ENCODE data around the gene PHF21B.
A peak's percentile ranks its signal among the peaks of the same experiment; 100 is the strongest.

The PHF21B gene

GRCh38 chr22:45013138-45013537, 3.3 kb upstream of the PHF21B start:
- Histone ChIP-seq H3K4me3 (ENCODE audit: low read depth in 1 of 2, low read length in 2 of 2) (no peak overlapping the region), H3K4me1 (ENCODE audit: control insufficient read depth in 1 of 2, insufficient read depth in 2 of 2, low read length in 2 of 2) (peaks cover 6 to 23% of the 10 kb centered on the region in 2 donors), H3K9me3 (ENCODE audit: control insufficient read depth in 1 of 2, low read length in 2 of 2) (no peaks in the 10 kb centered on the region), H3K36me3 (ENCODE audit: control insufficient read depth in 1 of 2, insufficient read depth in 2 of 2, low read length in 2 of 2) (no peaks in the 10 kb centered on the region), H3K27me3 (ENCODE audit: low read depth, low read length) (peaks cover 11% of the 10 kb centered on the region), H3K27ac (ENCODE audit: low read length) (no peak overlapping the region)

- peaks cover 6 to 42% of the 10 kb centered on the region in 2 donors for H3K4me1 ChIP-seq (ENCODE audit: control insufficient read depth in 1 of 2, insufficient read depth in 2 of 2, low read length in 2 of 2)
- peaks cover 11% of the 10 kb centered on the region for H3K27me3 ChIP-seq (ENCODE audit: low read depth, low read length)
- no peaks in the 10 kb centered on the region for H3K36me3 ChIP-seq (ENCODE audit: control insufficient read depth in 1 of 2, insufficient read depth in 2 of 2, low read length in 2 of 2)
- H3K27ac ChIP-seq (ENCODE audit: low read length), result no peak overlapping the region
- no peaks in the 10 kb centered on the region for H3K9me3 ChIP-seq (ENCODE audit: control insufficient read depth in 1 of 2, low read length in 2 of 2)
- peak overlapping the region; percentile 52 to 72 for H3K4me3 ChIP-seq (ENCODE audit: low read depth in 1 of 2, low read length in 2 of 2)
These were observed 711 bp upstream of the PHF21B start for GRCh38 chr22:45010532-45010900.

DNA sequence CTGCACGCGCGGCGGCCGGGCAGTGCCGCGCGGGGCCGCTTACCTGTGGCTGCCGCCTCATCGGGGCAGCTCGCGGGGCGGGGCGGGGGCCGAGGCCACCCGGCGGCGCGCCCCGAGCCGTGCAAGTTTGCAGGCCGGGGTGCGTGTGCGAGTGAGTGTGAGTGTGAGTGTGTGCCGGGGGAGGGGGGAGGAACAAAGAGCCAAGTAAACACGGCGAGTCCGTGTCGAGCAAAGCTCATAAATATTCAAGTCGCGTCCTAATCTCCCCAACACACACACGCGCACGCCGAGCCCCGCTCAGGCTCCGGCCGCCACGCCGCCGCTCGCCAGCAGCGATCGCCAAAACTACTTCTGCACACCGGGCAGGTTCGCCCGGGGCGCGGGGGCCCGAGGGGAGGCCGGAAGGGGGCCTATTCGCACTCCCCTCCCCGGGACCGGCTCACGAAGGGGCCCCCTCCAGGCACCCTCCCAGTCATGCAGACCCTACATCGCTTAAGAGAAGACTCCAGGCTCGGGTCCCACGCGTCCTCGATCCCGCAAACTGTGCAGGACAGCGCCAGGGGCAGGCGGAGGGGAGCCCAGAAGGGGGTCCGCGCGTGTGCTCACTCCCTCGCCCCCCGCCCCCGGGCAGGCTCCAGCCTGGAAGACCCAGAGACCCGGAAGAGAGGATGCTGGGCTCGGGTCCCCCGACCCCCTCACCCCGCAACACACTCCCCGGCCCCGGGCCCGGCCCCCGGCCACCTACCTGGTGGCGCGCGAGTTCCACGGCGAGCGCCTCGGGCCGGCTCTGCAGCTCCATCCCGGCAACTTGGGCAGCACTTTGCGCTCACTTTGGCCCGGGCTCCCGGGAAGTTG, 827 bp downstream of the PHF21B start:
- Histone ChIP-seq H3K4me1 (ENCODE audit: control insufficient read depth in 1 of 2, insufficient read depth in 2 of 2, low read length in 2 of 2) (peaks cover 6 to 43% of the 10 kb centered on the region in 2 donors), H3K36me3 (ENCODE audit: control insufficient read depth in 1 of 2, insufficient read depth in 2 of 2, low read length in 2 of 2) (no peaks in the 10 kb centered on the region), H3K27me3 (ENCODE audit: low read depth, low read length) (peaks cover 11% of the 10 kb centered on the region), H3K27ac (ENCODE audit: low read length) (no peak overlapping the region), H3K4me3 (ENCODE audit: low read depth in 1 of 2, low read length in 2 of 2) (peak overlapping the region in 1 of 2 donors; percentile 71), H3K9me3 (ENCODE audit: control insufficient read depth in 1 of 2, low read length in 2 of 2) (no peaks in the 10 kb centered on the region)

GRCh38 chr22:45008186-45008681, 1.6 kb downstream of the PHF21B start:
- no peaks in the 10 kb centered on the region for H3K9me3 ChIP-seq (ENCODE audit: control insufficient read depth in 1 of 2, low read length in 2 of 2)
- no peaks in the 10 kb centered on the region for H3K36me3 ChIP-seq (ENCODE audit: control insufficient read depth in 1 of 2, insufficient read depth in 2 of 2, low read length in 2 of 2)
- no peak overlapping the region for H3K27ac ChIP-seq (ENCODE audit: low read length)
- peaks cover 6 to 43% of the 10 kb centered on the region in 2 donors for H3K4me1 ChIP-seq (ENCODE audit: control insufficient read depth in 1 of 2, insufficient read depth in 2 of 2, low read length in 2 of 2)
- H3K27me3 ChIP-seq (ENCODE audit: low read depth, low read length), result peaks cover 11% of the 10 kb centered on the region
- peak overlapping the region; percentile 26 to 69 for H3K4me3 ChIP-seq (ENCODE audit: low read depth in 1 of 2, low read length in 2 of 2)

DNA sequence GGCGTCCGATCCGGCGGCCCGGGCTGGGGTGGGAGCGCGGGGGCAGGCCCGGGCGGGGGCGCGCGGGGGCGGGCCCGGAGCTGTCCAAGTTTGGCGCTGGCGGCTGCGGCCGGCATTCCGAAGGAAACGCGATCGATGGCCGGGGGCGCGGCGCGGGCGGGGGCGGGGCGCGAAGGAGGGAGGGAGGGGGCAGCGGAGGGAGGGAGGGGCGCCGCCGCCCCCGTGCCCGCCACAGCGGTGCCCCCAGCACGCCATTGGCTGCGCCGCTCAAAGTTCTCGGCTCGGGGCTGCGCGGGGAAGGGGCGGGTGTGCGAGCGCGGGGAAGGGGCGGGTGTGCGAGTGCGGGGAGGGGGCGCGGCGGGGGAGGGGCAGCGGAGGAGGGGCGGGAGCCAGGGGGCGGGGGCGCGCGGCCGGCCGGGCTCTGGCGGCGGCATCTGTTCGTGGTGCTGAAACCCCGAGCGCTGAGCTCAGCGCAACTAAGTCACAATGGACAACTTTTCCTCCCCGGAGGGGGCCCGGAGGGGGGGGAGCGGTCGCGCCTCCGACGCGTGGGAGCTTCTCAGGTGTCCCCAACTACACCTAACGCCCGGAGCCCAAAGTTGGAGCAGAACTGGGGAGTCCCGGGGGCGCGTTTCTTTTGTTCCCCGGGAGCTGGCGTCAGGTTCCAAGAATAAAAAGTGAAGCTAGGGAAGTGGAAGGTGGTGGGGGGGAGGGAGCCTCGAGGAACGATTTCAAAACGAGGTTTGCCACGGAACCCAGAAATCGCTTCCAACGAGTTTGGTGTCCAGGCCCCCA, 2.2 kb downstream of the PHF21B start:
- peak overlapping the region; percentile 26 to 69 for H3K4me3 ChIP-seq (ENCODE audit: low read depth in 1 of 2, low read length in 2 of 2)
- H3K27ac ChIP-seq (ENCODE audit: low read length), result no peak overlapping the region
- peaks cover 6 to 43% of the 10 kb centered on the region in 2 donors for H3K4me1 ChIP-seq (ENCODE audit: control insufficient read depth in 1 of 2, insufficient read depth in 2 of 2, low read length in 2 of 2)
- peaks cover 11% of the 10 kb centered on the region for H3K27me3 ChIP-seq (ENCODE audit: low read depth, low read length)
- no peaks in the 10 kb centered on the region for H3K9me3 ChIP-seq (ENCODE audit: control insufficient read depth in 1 of 2, low read length in 2 of 2)
- no peaks in the 10 kb centered on the region for H3K36me3 ChIP-seq (ENCODE audit: control insufficient read depth in 1 of 2, insufficient read depth in 2 of 2, low read length in 2 of 2)

- no peak overlapping the region for H3K27ac ChIP-seq (ENCODE audit: low read length)
- H3K27me3 ChIP-seq (ENCODE audit: low read depth, low read length), result peaks cover 8% of the 10 kb centered on the region
- peaks cover 6 to 43% of the 10 kb centered on the region in 2 donors for H3K4me1 ChIP-seq (ENCODE audit: control insufficient read depth in 1 of 2, insufficient read depth in 2 of 2, low read length in 2 of 2)
- no peaks in the 10 kb centered on the region for H3K36me3 ChIP-seq (ENCODE audit: control insufficient read depth in 1 of 2, insufficient read depth in 2 of 2, low read length in 2 of 2)
- H3K9me3 ChIP-seq (ENCODE audit: control insufficient read depth in 1 of 2, low read length in 2 of 2), result no peaks in the 10 kb centered on the region
- peak overlapping the region in 1 of 2 donors; percentile 64 for H3K4me3 ChIP-seq (ENCODE audit: low read depth in 1 of 2, low read length in 2 of 2)
These were observed 2.8 kb downstream of the PHF21B start for GRCh38 chr22:45006964-45007390.

GRCh38 chr22:45006111-45006963, 3.5 kb downstream of the PHF21B start:
- H3K27me3 ChIP-seq (ENCODE audit: low read depth, low read length), result peaks cover 6% of the 10 kb centered on the region
- H3K9me3 ChIP-seq (ENCODE audit: control insufficient read depth in 1 of 2, low read length in 2 of 2), result no peaks in the 10 kb centered on the region
- H3K36me3 ChIP-seq (ENCODE audit: control insufficient read depth in 1 of 2, insufficient read depth in 2 of 2, low read length in 2 of 2), result no peaks in the 10 kb centered on the region
- no peak overlapping the region for H3K27ac ChIP-seq (ENCODE audit: low read length)
- H3K4me3 ChIP-seq (ENCODE audit: low read depth in 1 of 2, low read length in 2 of 2), result peak overlapping the region; percentile 5 to 64
- peaks cover 6 to 43% of the 10 kb centered on the region in 2 donors for H3K4me1 ChIP-seq (ENCODE audit: control insufficient read depth in 1 of 2, insufficient read depth in 2 of 2, low read length in 2 of 2)

DNA sequence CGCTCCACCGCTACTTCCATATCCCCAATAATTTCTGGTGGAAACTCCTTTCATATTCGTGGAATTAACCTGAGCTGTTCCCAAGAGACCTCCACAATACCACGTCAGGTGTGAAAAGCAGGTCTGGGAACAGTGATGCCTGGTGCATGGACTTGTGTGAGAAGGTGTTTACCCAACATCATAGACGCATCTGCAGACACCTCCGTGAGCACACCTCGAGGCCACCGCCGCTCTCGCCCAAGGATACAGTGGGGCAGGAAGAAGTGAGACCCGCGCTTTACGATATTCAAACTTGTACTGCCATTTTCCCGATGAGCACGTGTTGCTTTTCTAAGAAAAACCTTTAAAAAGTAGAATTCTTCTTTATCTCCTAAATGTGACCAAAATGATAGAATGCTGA, 8.2 kb downstream of the PHF21B start:
- H3K4me1 ChIP-seq (ENCODE audit: control insufficient read depth in 1 of 2, insufficient read depth in 2 of 2, low read length in 2 of 2), result peaks cover 0 to 10% of the 10 kb centered on the region in 2 donors
- no peak overlapping the region for H3K27ac ChIP-seq (ENCODE audit: low read length)
- H3K4me3 ChIP-seq (ENCODE audit: low read depth in 1 of 2, low read length in 2 of 2), result no peak overlapping the region
- H3K36me3 ChIP-seq (ENCODE audit: control insufficient read depth in 1 of 2, insufficient read depth in 2 of 2, low read length in 2 of 2), result no peaks in the 10 kb centered on the region
- H3K27me3 ChIP-seq (ENCODE audit: low read depth, low read length), result peaks cover 6% of the 10 kb centered on the region
- no peaks in the 10 kb centered on the region for H3K9me3 ChIP-seq (ENCODE audit: control insufficient read depth in 1 of 2, low read length in 2 of 2)

DNA sequence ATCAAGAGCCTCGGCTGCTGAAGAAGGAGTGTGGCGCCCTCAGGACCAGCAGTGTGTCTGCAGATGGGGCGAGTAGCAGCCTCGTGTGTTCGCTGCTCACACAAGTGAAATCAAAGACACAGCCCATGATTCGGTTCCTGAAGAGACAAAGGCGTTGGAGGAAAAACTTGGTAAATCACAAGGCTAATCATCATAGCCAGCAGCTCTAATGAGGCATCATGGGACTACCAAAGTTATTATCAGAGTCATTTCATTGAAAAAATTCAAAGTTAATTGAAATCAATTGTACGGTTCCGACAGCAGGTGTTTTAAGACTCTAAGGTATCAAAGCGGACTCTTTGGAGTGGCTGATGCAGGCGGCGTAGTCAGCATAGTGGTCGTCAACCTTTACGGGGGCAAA, 9.5 kb downstream of the PHF21B start:
- Histone ChIP-seq H3K27me3 (ENCODE audit: low read depth, low read length) (peaks cover 6% of the 10 kb centered on the region), H3K9me3 (ENCODE audit: control insufficient read depth in 1 of 2, low read length in 2 of 2) (no peaks in the 10 kb centered on the region), H3K4me3 (ENCODE audit: low read depth in 1 of 2, low read length in 2 of 2) (no peak overlapping the region), H3K4me1 (ENCODE audit: control insufficient read depth in 1 of 2, insufficient read depth in 2 of 2, low read length in 2 of 2) (no peaks in the 10 kb centered on the region), H3K27ac (ENCODE audit: low read length) (no peak overlapping the region), H3K36me3 (ENCODE audit: control insufficient read depth in 1 of 2, insufficient read depth in 2 of 2, low read length in 2 of 2) (no peaks in the 10 kb centered on the region)

DNA sequence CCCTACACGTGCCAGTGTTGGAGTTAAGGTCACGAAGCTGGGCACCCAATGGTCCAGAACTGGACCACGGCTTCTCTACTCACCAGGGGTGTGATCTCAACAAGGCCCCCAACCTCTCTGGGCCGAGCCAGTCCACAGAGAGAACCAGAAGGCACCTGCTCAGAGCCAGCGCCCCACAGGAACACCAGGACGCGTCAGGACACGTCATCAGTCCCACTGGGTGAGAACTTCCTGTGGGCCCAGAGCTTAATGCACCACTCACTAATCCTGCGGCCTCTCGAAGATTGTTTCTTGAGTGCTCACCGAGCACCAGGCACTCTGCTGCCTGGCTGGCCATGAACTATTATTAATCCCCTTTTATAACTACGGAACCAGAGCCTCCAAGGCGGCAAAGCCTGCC, 10.1 kb downstream of the PHF21B start:
- Histone ChIP-seq H3K27ac (ENCODE audit: low read length) (no peak overlapping the region), H3K36me3 (ENCODE audit: control insufficient read depth in 1 of 2, insufficient read depth in 2 of 2, low read length in 2 of 2) (no peaks in the 10 kb centered on the region), H3K4me1 (ENCODE audit: control insufficient read depth in 1 of 2, insufficient read depth in 2 of 2, low read length in 2 of 2) (no peaks in the 10 kb centered on the region), H3K27me3 (ENCODE audit: low read depth, low read length) (peaks cover 4% of the 10 kb centered on the region), H3K4me3 (ENCODE audit: low read depth in 1 of 2, low read length in 2 of 2) (no peak overlapping the region), H3K9me3 (ENCODE audit: control insufficient read depth in 1 of 2, low read length in 2 of 2) (no peaks in the 10 kb centered on the region)
